ENCODE results near the gene ASB5. TPM values are rescaled to one million over a fixed set of nuclear protein-coding genes. Genes with fewer than 3 reads are reported as not detected.

The ASB5 gene
- total RNA-seq, 1 donor from 2014 or later = 1,422 TPM

Other genes with a start within 250 kb of the ASB5 start
- not detected in 2 replicates for gene WDR17, start 203.4 kb downstream of the ASB5 start, total RNA-seq
- 1.3 TPM in 1 of 2 replicates, not detected in the other for gene SPATA4, start 73.6 kb downstream of the ASB5 start, total RNA-seq
- 81.0 and 94.7 TPM in 2 replicates for gene SPCS3, start 50.7 kb upstream of the ASB5 start, total RNA-seq